GM21447 (cell line): ENCODE data around the gene BEX3.

Experiments used
- ATAC-seq: cut with Tn5 transposase; IDR thresholded peaks from one replicate; pipeline ENCODE4 v1.9.1; 2021; ENCODE audit not compliant: unreplicated experiment

Gene BEX3

DNA sequence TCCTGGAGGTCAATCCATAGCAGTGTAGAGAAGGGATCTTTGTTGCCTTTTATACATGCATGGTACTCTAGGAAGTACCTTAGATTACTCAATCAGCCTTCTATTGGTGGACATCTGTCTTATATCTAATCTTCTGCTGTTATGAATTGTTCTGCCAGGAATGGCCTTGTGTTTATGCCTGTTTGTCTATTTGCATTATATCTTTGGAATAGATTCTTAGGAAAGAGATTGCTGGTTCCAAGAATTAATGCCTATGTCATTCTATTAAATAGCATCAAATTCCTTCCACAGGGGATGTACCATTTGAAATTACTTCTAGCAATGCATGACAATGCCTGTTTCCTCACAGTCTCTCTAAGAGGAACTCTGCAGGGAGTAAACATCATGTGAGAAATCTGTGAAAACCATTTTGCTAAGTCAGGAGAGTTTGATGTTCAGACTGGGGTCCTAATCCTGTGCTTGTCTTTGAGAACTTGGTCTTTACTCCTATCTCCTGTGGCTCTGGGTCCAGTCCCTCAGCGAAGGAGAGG lies 42.5 kb downstream of the BEX3 start:
- no peak for ATAC-seq

GRCh38 chrX:103423955-103424638 lies 47.8 kb downstream of the BEX3 start:
- no peak for ATAC-seq
